Vagina (tissue), 2 donors: ENCODE measurements around the gene DGLUCY. TPM values are rescaled to one million over a fixed set of nuclear protein-coding genes. Genes with fewer than 3 reads are reported as not detected.

Experiments used
- DNase-seq, 2 donors: peaks; one replicate each; pipeline ENCODE4 v3.0.0-alpha.2; 2017; ENCODE audit errors: extremely low spot score in 2 of 2
- H3K27ac ChIP-seq: fragments of 200-600 bp; sonication (generic); one replicate; pipeline ENCODE4 v1.5.1; 2019
- H3K27me3 ChIP-seq: fragments of 200-600 bp; sonication (generic); one replicate; pipeline ENCODE4 v1.5.1; 2019
- H3K36me3 ChIP-seq, 2 donors: fragments of 200-600 bp; sonication (generic); one replicate each; pipeline ENCODE4 v1.5.1; 2017 to 2019
- H3K4me1 ChIP-seq: fragments of 200-600 bp; sonication (generic); one replicate; pipeline ENCODE4 v1.5.1; 2019
- H3K4me3 ChIP-seq, 2 donors: fragments of 200-600 bp; sonication (generic); 1 replicate in 1 of 2; 2 replicates in 1 of 2; pipeline ENCODE4 v1.5.1; 2016 to 2019
- H3K9me3 ChIP-seq: fragments of 200-600 bp; sonication (generic); one replicate; pipeline ENCODE4 v1.5.1; 2019
- CTCF ChIP-seq, 3 experiments: fragments of 450-650 bp in 2 of 3; fragments of 200-600 bp in 1 of 3; sonication (generic) in 1 of 3; IDR thresholded peaks; one replicate each; pipeline ENCODE4 v1.5.1; 2017 to 2019; ENCODE audit warnings: antibody characterized with exemption in 3 of 3, mild to moderate bottlenecking in 2 of 3, moderate library complexity in 2 of 3
- POLR2A ChIP-seq, 2 donors: fragments of 450-650 bp; IDR thresholded peaks; one replicate each; pipeline ENCODE4 v1.6.1; 2017; ENCODE audit warnings: antibody characterized with exemption in 2 of 2, mild to moderate bottlenecking in 2 of 2, moderate library complexity in 2 of 2
- POLR2AphosphoS5 ChIP-seq, 2 donors: sonication (generic); formaldehyde crosslinking; IDR thresholded peaks; one replicate each; pipeline ENCODE4 v1.9.0; 2017; ENCODE audit warnings: antibody characterized with exemption in 2 of 2, mild to moderate bottlenecking in 2 of 2, low read depth in 1 of 2; ENCODE audit not compliant: insufficient read depth in 1 of 2
- intact Hi-C: fragments of 100-400 bp; cut with DNase I; formaldehyde crosslinking; loops from one replicate; pipeline ENCODE4 v1.15.1; 2023
- total RNA-seq: library from RNA; depleted of rRNA; stranded (reverse); fragments of >200 nt; gene quantifications from one replicate; pipeline ENCODE4 v1.2.3, GENCODE V29; 2016

The DGLUCY gene
- total RNA-seq, 1 donor from 2014 or later: 57.0 TPM

GRCh38 chr14:91126761-91127160 is 12.9 kb downstream of the DGLUCY start:
- Histone ChIP-seq H3K27ac (no peak overlapping the region), H3K4me3 (no peak overlapping the region), H3K4me1 (peaks cover 33% of the 10 kb centered on the region), H3K27me3 (no peaks in the 10 kb centered on the region), H3K9me3 (no peaks in the 10 kb centered on the region), H3K36me3 (peaks cover 0 to 6% of the 10 kb centered on the region in 2 donors)
- DNase-seq: no peak
- intact Hi-C loops: no loop called here
- no peak for TF ChIP-seq CTCF (IDR thresholded peaks at IDR 0.05)
- TF ChIP-seq POLR2A (IDR thresholded peaks at IDR 0.05): no peak
- no peak for TF ChIP-seq POLR2AphosphoS5 (IDR thresholded peaks at IDR 0.05; ENCODE audit: insufficient read depth in 1 of 2, low read depth in 1 of 2)

- no peak overlapping the region for H3K4me3 ChIP-seq
- TF ChIP-seq POLR2A (IDR thresholded peaks at IDR 0.05): no peak
- peak; percentile 29 to 44 for TF ChIP-seq POLR2AphosphoS5 (IDR thresholded peaks at IDR 0.05; ENCODE audit: insufficient read depth in 1 of 2, low read depth in 1 of 2)
- intact Hi-C loops: no loop called here
- no peak overlapping the region for H3K27ac ChIP-seq
- H3K4me1 ChIP-seq: peaks cover 33% of the 10 kb centered on the region
- no peaks in the 10 kb centered on the region for H3K9me3 ChIP-seq
- peaks cover 0 to 13% of the 10 kb centered on the region in 2 donors for H3K36me3 ChIP-seq
- no peak for DNase-seq
- no peaks in the 10 kb centered on the region for H3K27me3 ChIP-seq
These were observed 13.5 kb downstream of the DGLUCY start for GRCh38 chr14:91127401-91127801.

GRCh38 chr14:91127924-91128323 is 14.1 kb downstream of the DGLUCY start:
- TF ChIP-seq POLR2A (IDR thresholded peaks at IDR 0.05) (no peak), POLR2AphosphoS5 (IDR thresholded peaks at IDR 0.05; ENCODE audit: insufficient read depth in 1 of 2, low read depth in 1 of 2) (no peak), CTCF (IDR thresholded peaks at IDR 0.05) (no peak)
- intact Hi-C loops: no loop called here
- no peaks in the 10 kb centered on the region for H3K9me3 ChIP-seq
- H3K27me3 ChIP-seq: no peaks in the 10 kb centered on the region
- H3K4me3 ChIP-seq: no peak overlapping the region
- DNase-seq: no peak
- H3K4me1 ChIP-seq: peaks cover 33% of the 10 kb centered on the region
- no peak overlapping the region for H3K27ac ChIP-seq
- peaks cover 0 to 18% of the 10 kb centered on the region in 2 donors for H3K36me3 ChIP-seq

GRCh38 chr14:91128699-91129098 is 14.8 kb downstream of the DGLUCY start:
- Histone ChIP-seq H3K9me3 (no peaks in the 10 kb centered on the region), H3K27ac (no peak overlapping the region), H3K4me3 (no peak overlapping the region), H3K27me3 (no peaks in the 10 kb centered on the region), H3K36me3 (peaks cover 0 to 18% of the 10 kb centered on the region in 2 donors), H3K4me1 (peaks cover 28% of the 10 kb centered on the region)
- intact Hi-C loops: no loop called here
- DNase-seq: no peak
- TF ChIP-seq POLR2A (IDR thresholded peaks at IDR 0.05) (no peak), POLR2AphosphoS5 (IDR thresholded peaks at IDR 0.05; ENCODE audit: insufficient read depth in 1 of 2, low read depth in 1 of 2) (no peak), CTCF (IDR thresholded peaks at IDR 0.05) (no peak)

- no peaks in the 10 kb centered on the region for H3K9me3 ChIP-seq
- DNase-seq: no peak
- peaks cover 0 to 20% of the 10 kb centered on the region in 2 donors for H3K36me3 ChIP-seq
- intact Hi-C loops: no loop called here
- peaks cover 22% of the 10 kb centered on the region for H3K4me1 ChIP-seq
- H3K4me3 ChIP-seq: no peak overlapping the region
- TF ChIP-seq POLR2AphosphoS5 (IDR thresholded peaks at IDR 0.05; ENCODE audit: insufficient read depth in 1 of 2, low read depth in 1 of 2): no peak
- no peak for TF ChIP-seq POLR2A (IDR thresholded peaks at IDR 0.05)
- TF ChIP-seq CTCF (IDR thresholded peaks at IDR 0.05): no peak
- no peaks in the 10 kb centered on the region for H3K27me3 ChIP-seq
- no peak overlapping the region for H3K27ac ChIP-seq
These were observed 15.4 kb downstream of the DGLUCY start for GRCh38 chr14:91129261-91129660.
